Globus pallidus (tissue), 1 donor: ENCODE measurements around the gene RHBG.
A peak's percentile ranks its signal among the peaks of the same experiment; 100 is the strongest.
"Not testable (repeated sequence)": the region's sequence is repeated elsewhere in the genome, so short reads cannot be mapped to it uniquely, and the experiment has no call there.

ENCODE experiments used
- DNase-seq: peaks from one replicate; pipeline ENCODE4 v3.0.0-alpha.2; 2015; ENCODE audit warnings: low spot score

Gene RHBG

DNA sequence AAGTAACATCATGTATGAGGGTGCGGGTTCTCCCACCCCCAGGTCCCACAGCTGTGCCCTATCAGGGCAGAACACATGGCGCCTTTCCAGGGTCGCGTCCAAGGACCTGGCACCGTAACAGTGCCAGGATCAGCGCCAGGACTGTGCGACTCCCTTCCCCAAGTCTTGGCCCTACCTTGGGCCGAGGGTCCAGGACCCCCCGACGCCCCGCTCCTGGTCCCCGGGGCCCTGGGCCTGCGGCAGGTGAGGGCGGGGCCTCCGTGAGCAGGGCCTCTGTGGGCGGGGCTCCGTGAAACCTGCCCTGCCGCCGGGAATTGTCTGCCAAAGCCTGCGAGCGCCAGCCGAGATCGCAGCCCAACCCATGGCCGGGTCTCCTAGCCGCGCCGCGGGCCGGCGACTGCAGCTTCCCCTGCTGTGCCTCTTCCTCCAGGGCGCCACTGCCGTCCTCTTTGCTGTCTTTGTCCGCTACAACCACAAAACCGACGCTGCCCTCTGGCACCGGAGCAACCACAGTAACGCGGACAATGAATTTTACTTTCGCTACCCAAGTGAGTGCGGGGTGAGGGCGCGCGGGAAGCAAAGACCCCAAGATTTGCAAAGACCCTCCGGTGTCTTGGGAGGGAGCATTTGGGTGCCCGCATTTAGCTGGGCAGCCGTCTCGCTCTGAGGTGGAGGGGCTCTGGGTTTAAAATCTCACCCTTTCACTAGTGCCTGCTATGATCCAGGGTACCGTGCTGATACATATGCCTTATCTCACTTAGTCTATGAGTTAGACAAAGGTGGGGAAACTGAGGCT is at the start of gene RHBG:
Gene RHBG, plus strand, starts transcription at position 323 of the 796 bp plus-strand sequence. Its CDS starts 39 bp downstream, at position 362.
- DNase-seq, result no peak

- DNase-seq, result peak; percentile 16
Measured at GRCh38 chr1:156319664-156320063, 49.3 kb upstream of the RHBG start.

GRCh38 chr1:156320560-156320959 is 48.5 kb upstream of the RHBG start:
- no peak for DNase-seq

DNA sequence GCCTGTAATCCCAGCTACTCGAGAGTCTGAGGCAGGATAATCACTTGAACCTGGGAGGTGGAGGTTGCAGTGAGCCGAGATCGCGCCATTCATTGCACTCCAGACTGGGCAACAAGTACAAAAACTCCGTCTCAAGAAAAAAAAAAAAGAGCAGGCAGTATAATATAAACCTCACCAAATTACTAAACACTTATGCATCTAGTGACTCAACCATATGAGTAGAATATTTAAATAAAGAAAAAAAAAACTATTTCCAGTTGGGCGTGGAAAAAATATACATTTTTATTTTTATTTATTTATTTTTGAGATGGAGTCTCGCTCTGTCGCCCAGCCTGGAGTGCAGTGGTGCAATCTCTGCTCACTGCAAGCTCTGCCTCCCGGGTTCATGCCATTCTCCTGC is 45.8 kb upstream of the RHBG start:
- not testable (repeated sequence) for DNase-seq

DNA sequence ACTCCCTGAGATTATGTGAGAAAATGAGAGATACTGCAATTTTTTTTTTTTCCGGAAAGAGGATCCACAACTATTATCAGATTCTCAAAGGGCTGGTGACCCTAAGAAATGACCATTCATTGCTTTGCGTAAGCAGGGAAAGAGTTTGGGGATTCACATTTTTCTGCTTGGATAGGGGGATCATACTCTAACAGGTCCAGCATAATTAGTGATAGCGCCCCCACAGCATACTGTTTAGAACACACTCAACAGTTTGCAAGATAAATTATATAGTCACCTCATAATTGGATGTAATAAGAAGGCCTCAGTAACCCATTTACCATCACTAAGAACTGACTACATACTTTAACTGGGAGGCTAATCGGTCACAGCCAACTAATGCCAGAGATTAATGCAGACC is 32.8 kb upstream of the RHBG start:
- DNase-seq, result no peak

- DNase-seq, result no peak
Measured at GRCh38 chr1:156337052-156337887, 31.7 kb upstream of the RHBG start.

- no peak for DNase-seq
Measured at GRCh38 chr1:156337888-156338179, 31.2 kb upstream of the RHBG start.

GRCh38 chr1:156338180-156338976 is 30.6 kb upstream of the RHBG start, which contains the start of the genes CCT3 and TSACC:
Gene CCT3 (minus strand): TSS chr1:156338292. CDS start chr1:156338184, 108 bp downstream.
Gene TSACC (plus strand): TSS chr1:156338526. CDS start chr1:156339758, 1,232 bp downstream.
- DNase-seq, result peak; percentile 100

- DNase-seq, result no peak
Measured at GRCh38 chr1:156342166-156342955, 26.6 kb upstream of the RHBG start.

DNA sequence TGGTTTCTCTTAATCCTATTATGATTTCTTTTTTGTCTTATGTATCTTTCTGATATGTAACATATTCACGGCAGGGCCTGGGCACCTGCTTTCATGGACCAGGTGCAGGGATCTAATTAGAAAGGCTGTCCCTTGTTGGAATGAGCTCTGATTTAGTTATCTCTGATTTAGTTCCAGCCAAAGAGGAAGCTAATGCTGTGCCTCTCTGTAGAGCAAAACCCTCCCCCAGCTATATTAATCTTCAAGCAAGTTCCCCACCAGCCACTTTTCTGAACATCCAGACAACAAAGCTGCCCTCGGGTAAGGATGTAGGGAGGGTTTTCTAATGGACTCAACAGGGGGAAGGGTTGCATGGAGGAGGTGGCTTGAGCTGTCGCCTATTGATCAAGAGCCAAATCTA is 24.6 kb upstream of the RHBG start:
- no peak for DNase-seq

DNA sequence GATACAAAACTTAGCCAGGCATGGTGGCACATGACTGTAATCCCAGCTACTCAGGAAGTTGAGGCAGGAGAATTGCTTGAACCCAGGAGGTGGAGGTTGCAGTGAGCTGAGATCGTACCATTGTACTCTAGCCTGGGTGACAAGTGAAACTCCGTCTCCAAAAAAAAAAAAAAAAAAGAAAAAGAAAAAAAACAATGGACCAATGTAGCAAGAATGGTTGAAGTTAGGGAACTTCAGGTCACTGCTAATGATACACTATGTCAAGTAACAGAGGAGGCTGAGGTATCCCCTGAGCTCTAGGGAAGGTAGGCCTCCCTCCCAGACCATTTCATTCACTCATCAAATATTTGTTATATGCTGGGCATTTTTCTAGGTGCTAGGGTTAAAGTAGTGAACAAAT is 23.0 kb upstream of the RHBG start:
- DNase-seq, result not testable (repeated sequence)

- DNase-seq, result no peak
Measured at GRCh38 chr1:156346636-156347035, 22.4 kb upstream of the RHBG start.

DNA sequence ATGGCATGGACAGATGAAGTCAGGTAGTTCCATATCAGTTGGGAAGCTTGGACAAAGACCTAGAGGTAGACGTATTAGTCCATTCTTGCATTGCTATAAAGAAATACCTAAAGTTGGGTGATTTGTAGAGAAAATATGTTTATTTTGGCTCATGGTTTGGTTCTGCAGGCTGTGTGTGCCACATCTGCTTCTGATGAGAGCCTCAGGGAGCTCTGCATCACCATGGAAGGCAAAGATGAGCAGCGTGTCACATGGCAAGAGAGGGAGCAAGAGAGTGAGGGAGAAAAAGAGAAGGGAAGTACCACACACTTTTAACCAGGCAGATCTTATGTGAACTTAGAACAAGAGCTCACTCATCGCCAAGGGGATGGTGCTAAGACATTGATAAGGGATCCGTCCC is 21.7 kb upstream of the RHBG start:
- no peak for DNase-seq

DNA sequence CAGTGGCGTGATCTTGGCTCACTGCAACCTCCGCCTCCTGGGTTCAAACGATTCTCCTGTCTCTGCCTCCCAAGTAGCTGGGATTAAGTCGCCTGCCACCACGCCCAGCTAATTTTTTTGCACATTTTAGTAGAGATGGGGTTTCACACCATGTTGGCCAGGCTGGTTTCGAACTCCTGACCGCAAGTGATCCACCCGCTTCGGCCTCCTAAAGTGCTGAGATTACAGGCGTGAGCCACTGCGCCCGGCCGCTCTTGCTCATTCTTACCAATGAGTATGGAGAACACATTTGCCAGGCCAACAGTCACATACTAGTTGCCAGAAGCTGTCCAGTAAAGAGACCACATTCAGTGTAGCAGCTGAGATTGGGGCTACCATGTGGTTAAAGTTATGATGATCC is 16.5 kb upstream of the RHBG start:
- DNase-seq, result not testable (repeated sequence)

DNA sequence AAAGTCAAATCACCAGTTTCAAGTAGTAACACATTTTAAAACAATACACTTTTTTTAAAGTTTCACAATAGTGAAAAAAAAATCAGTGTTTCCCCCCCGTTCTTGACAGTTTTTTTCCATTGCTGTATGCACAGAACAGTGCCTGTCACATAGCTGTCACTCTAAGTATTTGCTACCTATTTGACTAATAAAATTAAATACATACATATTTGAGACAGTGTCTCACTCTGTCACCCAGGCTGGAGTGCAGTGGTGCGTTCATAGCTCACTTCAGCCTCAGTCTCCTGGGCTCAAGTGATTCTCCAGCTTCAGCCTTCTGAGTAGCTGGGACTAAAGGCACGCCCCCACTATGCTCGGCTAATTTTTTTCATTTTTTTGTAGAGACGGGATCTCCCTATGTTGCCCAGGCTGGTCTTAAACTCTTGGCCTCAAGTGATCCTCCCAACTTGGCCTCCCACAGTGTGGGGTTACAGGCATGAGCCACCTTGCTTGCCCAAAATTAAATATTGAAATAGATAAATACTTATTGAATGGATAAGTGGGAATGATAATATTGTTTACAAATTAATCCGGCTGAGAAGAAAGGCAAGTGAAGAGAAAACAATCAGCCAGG is 12.6 kb upstream of the RHBG start:
- no peak for DNase-seq

DNA sequence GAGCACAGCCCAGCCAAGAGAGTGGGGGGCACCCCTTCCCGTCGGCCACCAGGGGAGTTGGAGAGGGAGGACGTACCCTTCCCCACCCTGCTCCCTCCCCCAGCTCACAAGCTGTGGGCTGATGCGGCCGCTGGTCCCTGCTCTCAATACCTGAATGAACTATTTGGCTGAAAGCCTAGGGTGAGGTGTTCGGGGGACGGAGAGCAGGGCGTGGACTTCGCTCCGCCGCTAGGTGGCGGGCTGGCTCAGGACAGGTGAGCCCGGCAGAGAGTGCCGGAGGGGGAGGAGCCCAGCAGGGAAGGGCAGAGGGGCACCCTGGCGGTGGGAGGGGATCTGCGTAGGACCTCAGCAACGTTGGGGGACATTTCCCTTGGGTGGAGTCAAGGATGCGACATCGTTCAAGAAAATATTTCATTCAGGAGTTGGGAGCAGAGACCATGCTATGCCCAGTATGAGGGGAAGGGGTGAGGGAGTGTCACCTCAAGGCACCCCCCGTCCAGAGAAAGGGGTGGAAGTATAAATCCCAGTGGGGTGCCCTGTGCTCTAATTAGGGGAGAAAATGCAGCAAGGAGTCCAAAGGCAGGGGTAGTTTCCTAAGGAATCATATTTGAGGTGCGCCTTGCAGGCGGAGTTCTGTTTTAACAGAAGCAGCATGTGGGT is 12.0 kb upstream of the RHBG start:
- DNase-seq, result no peak

- DNase-seq, result no peak
Measured at GRCh38 chr1:156357977-156358376, 11.0 kb upstream of the RHBG start.

- DNase-seq, result no peak
Measured at GRCh38 chr1:156358641-156359040, 10.4 kb upstream of the RHBG start.

GRCh38 chr1:156359249-156359648 is 9.8 kb upstream of the RHBG start:
- DNase-seq, result no peak

DNA sequence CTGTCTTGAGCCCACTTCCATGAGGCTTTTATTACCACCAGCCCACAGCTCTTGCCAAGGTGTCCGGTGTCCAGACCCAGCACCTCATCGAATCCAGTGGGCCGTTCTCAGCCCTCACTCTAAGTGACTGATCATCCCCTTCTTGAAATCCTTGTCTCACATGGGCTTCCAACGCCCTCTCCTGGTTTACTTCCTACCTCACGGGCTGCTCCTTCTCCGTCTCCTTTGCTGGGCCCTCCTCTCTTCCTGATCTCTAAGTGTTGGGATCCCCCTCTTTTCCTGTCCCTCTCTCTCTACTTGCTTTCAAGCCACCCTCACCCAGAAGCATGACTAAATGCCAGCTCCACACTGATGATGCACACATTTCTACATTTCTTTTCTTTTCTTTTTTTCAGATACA is 9.0 kb upstream of the RHBG start:
- no peak for DNase-seq

DNA sequence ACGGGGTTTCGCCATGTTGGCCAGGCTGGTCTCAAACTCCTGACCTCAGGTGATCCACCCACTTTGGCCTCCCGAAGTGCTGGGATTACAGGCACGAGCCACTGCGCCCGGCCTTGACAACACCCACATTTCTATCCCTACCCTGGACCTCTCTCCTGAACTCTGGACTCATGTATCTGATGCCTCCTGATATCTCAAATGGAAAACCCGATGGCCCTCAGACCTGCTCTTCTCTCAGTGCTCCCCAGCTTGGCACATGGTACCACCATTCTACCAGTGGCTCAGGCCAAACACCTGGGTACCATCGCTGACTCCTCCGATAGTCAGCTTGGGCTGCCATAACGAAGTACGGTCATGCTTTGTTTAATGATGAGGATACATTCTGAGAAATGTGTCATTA is 8.5 kb upstream of the RHBG start:
- no peak for DNase-seq
